ENCODE measurements around the gene TMEM89.

Gene TMEM89

GRCh38 chr3:48599077-48599501, 22.5 kb downstream of the TMEM89 start:
- POLR2A ChIA-PET: interaction anchor here (0.7 to 1.4 kb wide), 3 partner anchors 9 to 12 kb away, joined by 3 to 5 read pairs (median 3); partner anchors contain the start of gene UQCRC1
- TF ChIP-seq ELF4 (IDR thresholded peaks at IDR 0.05) (no peak), FOXK2 (IDR thresholded peaks at IDR 0.05) (no peak), CTBP1 (IDR thresholded peaks at IDR 0.05; ENCODE audit: borderline replicate concordance) (no peak), NFRKB (IDR thresholded peaks at IDR 0.05) (no peak), SUZ12 (IDR thresholded peaks at IDR 0.05) (no peak), TARDBP (IDR thresholded peaks at IDR 0.05) (no peak), BHLHE40 (IDR thresholded peaks at IDR 0.05; ENCODE audit: borderline replicate concordance) (no peak), HDGF (IDR thresholded peaks at IDR 0.05; ENCODE audit: borderline replicate concordance) (no peak), LEF1 (IDR thresholded peaks at IDR 0.05; ENCODE audit: borderline replicate concordance) (no peak)
- TF ChIP-seq, protein P1, sequence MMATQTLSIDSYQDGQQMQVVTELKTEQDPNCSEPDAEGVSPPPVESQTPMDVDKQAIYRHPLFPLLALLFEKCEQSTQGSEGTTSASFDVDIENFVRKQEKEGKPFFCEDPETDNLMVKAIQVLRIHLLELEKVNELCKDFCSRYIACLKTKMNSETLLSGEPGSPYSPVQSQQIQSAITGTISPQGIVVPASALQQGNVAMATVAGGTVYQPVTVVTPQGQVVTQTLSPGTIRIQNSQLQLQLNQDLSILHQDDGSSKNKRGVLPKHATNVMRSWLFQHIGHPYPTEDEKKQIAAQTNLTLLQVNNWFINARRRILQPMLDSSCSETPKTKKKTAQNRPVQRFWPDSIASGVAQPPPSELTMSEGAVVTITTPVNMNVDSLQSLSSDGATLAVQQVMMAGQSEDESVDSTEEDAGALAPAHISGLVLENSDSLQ (IDR thresholded peaks at IDR 0.05): no peak
- DNase-seq (ENCODE audit: extremely low spot score): no peak
- CTCF ChIA-PET: no interaction called here

GRCh38 chr3:48598323-48599076, 23.1 kb downstream of the TMEM89 start:
- ChIA-PET POLR2A (interaction anchor here (0.7 to 1.4 kb wide), 4 partner anchors 9 to 126 kb away, joined by 3 to 5 read pairs (median 3); partner anchors contain the start of gene UQCRC1), CTCF (no interaction called here)
- TF ChIP-seq NFRKB (IDR thresholded peaks at IDR 0.05) (no peak), TARDBP (IDR thresholded peaks at IDR 0.05) (no peak), FOXM1 (IDR thresholded peaks at IDR 0.05; ENCODE audit: borderline replicate concordance) (no peak), BHLHE40 (IDR thresholded peaks at IDR 0.05; ENCODE audit: borderline replicate concordance) (no peak), L3MBTL2 (conservative IDR thresholded peaks at IDR 0.05) (no peak), SUZ12 (IDR thresholded peaks at IDR 0.05) (no peak), FOXK2 (IDR thresholded peaks at IDR 0.05) (no peak), SP1 (IDR thresholded peaks at IDR 0.05) (no peak), FOXA1 (IDR thresholded peaks at IDR 0.05) (no peak), CTBP1 (IDR thresholded peaks at IDR 0.05; ENCODE audit: borderline replicate concordance) (no peak), ZNF384 (IDR thresholded peaks at IDR 0.05) (no peak), HDGF (IDR thresholded peaks at IDR 0.05; ENCODE audit: borderline replicate concordance) (no peak), LEF1 (IDR thresholded peaks at IDR 0.05; ENCODE audit: borderline replicate concordance) (no peak), ARNT (IDR thresholded peaks at IDR 0.05) (no peak), ELF4 (IDR thresholded peaks at IDR 0.05) (no peak)
- TF ChIP-seq, protein P1 (IDR thresholded peaks at IDR 0.05): no peak
- no peak for DNase-seq (ENCODE audit: extremely low spot score)

- CTCF ChIA-PET: interaction anchor here (1.1 kb wide), 1 partner anchor 39 kb away, joined by 3 read pairs; no protein-coding TSS in a partner anchor
- DNase-seq (ENCODE audit: extremely low spot score): no peak
- POLR2A ChIA-PET: interaction anchor here (0.9 to 1.6 kb wide), 3 partner anchors 12 to 124 kb away, joined by 3 to 8 read pairs (median 5); partner anchors contain the start of genes CELSR3 and UQCRC1
- TF ChIP-seq ZNF384 (IDR thresholded peaks at IDR 0.05): no peak
- TF ChIP-seq BHLHE40 (IDR thresholded peaks at IDR 0.05; ENCODE audit: borderline replicate concordance): no peak
Measured at GRCh38 chr3:48597408-48597800, 24.2 kb downstream of the TMEM89 start.

- ChIA-PET CTCF (interaction anchor here (1.1 kb wide), 1 partner anchor 39 kb away, joined by 3 read pairs; no protein-coding TSS in a partner anchor), POLR2A (interaction anchor here (1.2 to 1.6 kb wide), 2 partner anchors 13 to 66 kb away, joined by 5 to 8 read pairs; partner anchors contain the start of genes CELSR3 and UQCRC1)
- no peak for DNase-seq (ENCODE audit: extremely low spot score)
- TF ChIP-seq FOXM1 (IDR thresholded peaks at IDR 0.05; ENCODE audit: borderline replicate concordance) (no peak), ZNF384 (IDR thresholded peaks at IDR 0.05) (no peak), TARDBP (IDR thresholded peaks at IDR 0.05) (no peak), FOXK2 (IDR thresholded peaks at IDR 0.05) (no peak), BHLHE40 (IDR thresholded peaks at IDR 0.05; ENCODE audit: borderline replicate concordance) (no peak), HDGF (IDR thresholded peaks at IDR 0.05; ENCODE audit: borderline replicate concordance) (no peak), NFRKB (IDR thresholded peaks at IDR 0.05) (no peak), FOXA1 (IDR thresholded peaks at IDR 0.05) (no peak), SP1 (IDR thresholded peaks at IDR 0.05) (no peak), ELF4 (IDR thresholded peaks at IDR 0.05) (no peak), CTBP1 (IDR thresholded peaks at IDR 0.05; ENCODE audit: borderline replicate concordance) (no peak), L3MBTL2 (conservative IDR thresholded peaks at IDR 0.05) (no peak), LEF1 (IDR thresholded peaks at IDR 0.05; ENCODE audit: borderline replicate concordance) (no peak), ARNT (IDR thresholded peaks at IDR 0.05) (no peak), SUZ12 (IDR thresholded peaks at IDR 0.05) (no peak)
- TF ChIP-seq, protein P1 (IDR thresholded peaks at IDR 0.05): no peak
Measured at GRCh38 chr3:48596676-48597407, 24.7 kb downstream of the TMEM89 start.

- ChIA-PET POLR2A (interaction anchor here (1.6 kb wide), 1 partner anchor 13 kb away, joined by 8 read pairs; the partner anchor contains the start of gene UQCRC1), CTCF (no interaction called here)
- DNase-seq (ENCODE audit: extremely low spot score): no peak
- no peak for TF ChIP-seq FOXA1 (IDR thresholded peaks at IDR 0.05)
- TF ChIP-seq HDGF (IDR thresholded peaks at IDR 0.05; ENCODE audit: borderline replicate concordance): no peak
- TF ChIP-seq ARNT (IDR thresholded peaks at IDR 0.05): no peak
- TF ChIP-seq TARDBP (IDR thresholded peaks at IDR 0.05): no peak
- TF ChIP-seq CTBP1 (IDR thresholded peaks at IDR 0.05; ENCODE audit: borderline replicate concordance): no peak
- no peak for TF ChIP-seq ZNF384 (IDR thresholded peaks at IDR 0.05)
Measured at GRCh38 chr3:48596157-48596556, 25.4 kb downstream of the TMEM89 start.

Data from HEK293T (cell line).